HepG2 (cell line): ENCODE measurements around the gene STX1B. TPM values are rescaled to one million over a fixed set of nuclear protein-coding genes. Genes with fewer than 3 reads are reported as not detected.

Source experiments
- AGO1 ChIP-seq: fragments of 200-400 bp; formaldehyde crosslinking; IDR thresholded peaks from 2 replicates; pipeline ENCODE4 v1.6.1; 2017; ENCODE audit warnings: mild to moderate bottlenecking, low read depth, low read length, moderate library complexity; ENCODE audit not compliant: poor library complexity, severe bottlenecking
- ARHGAP35 ChIP-seq: sonication (generic); formaldehyde crosslinking; IDR thresholded peaks from 2 replicates; pipeline ENCODE4 v1.9.0; 2022; ENCODE audit warnings: mild to moderate bottlenecking, inconsistent platforms, moderate library complexity, missing genetic modification reagents, borderline replicate concordance
- BCL6 ChIP-seq: IDR thresholded peaks from 2 replicates; pipeline ENCODE4 v1.6.1; 2016; ENCODE audit warnings: missing genetic modification reagents, missing compliant biosample characterization
- DR1 ChIP-seq: sonication (generic); formaldehyde crosslinking; IDR thresholded peaks from 2 replicates; pipeline ENCODE4 v1.8.0; 2021; ENCODE audit warnings: mild to moderate bottlenecking, missing genetic modification reagents, inconsistent platforms
- FIP1L1 ChIP-seq: fragments of 200-400 bp; formaldehyde crosslinking; IDR thresholded peaks from 2 replicates; pipeline ENCODE4 v1.6.1; 2018; ENCODE audit warnings: low read depth, mild to moderate bottlenecking, low read length, moderate library complexity, borderline replicate concordance; ENCODE audit not compliant: insufficient read depth
- NFKBIZ ChIP-seq: IDR thresholded peaks from 2 replicates; pipeline ENCODE4 v1.6.1; 2018; ENCODE audit warnings: missing genetic modification reagents, missing compliant biosample characterization
- NPAS2 ChIP-seq: sonication (generic); formaldehyde crosslinking; IDR thresholded peaks from 2 replicates; pipeline ENCODE4 v1.8.0; 2022; ENCODE audit warnings: mild to moderate bottlenecking, missing genetic modification reagents, borderline replicate concordance
- POLR2AphosphoS2 ChIP-seq: IDR thresholded peaks from 2 replicates; pipeline ENCODE4 v1.6.1; 2011; ENCODE audit warnings: low read depth, low read length, improper control_type of control experiment
- SMYD3 ChIP-seq: sonication (generic); formaldehyde crosslinking; IDR thresholded peaks from 2 replicates; pipeline ENCODE4 v1.8.1; 2023; ENCODE audit warnings: mild to moderate bottlenecking, missing genetic modification reagents
- TERF1 ChIP-seq: sonication (generic); formaldehyde crosslinking; IDR thresholded peaks from 2 replicates; pipeline ENCODE4 v1.8.0; 2022; ENCODE audit warnings: mild to moderate bottlenecking, missing genetic modification reagents, moderate library complexity
- TFDP1 ChIP-seq: IDR thresholded peaks from 2 replicates; pipeline ENCODE4 v1.6.1; 2016; ENCODE audit warnings: missing compliant biosample characterization, missing genetic modification reagents, borderline replicate concordance
- TOE1 ChIP-seq: sonication (generic); formaldehyde crosslinking; IDR thresholded peaks from 2 replicates; pipeline ENCODE4 v1.4.0; 2020; ENCODE audit warnings: mild to moderate bottlenecking, missing genetic modification reagents
- ZMYM2 ChIP-seq: sonication (generic); formaldehyde crosslinking; IDR thresholded peaks from 2 replicates; pipeline ENCODE4 v1.8.0; 2022; ENCODE audit warnings: mild to moderate bottlenecking, missing genetic modification reagents
- ZNF333 ChIP-seq: sonication (generic); formaldehyde crosslinking; IDR thresholded peaks from 2 replicates; pipeline ENCODE4 v1.4.0; 2020; ENCODE audit warnings: mild to moderate bottlenecking, missing genetic modification reagents, borderline replicate concordance
- ZNF512B ChIP-seq: sonication (generic); formaldehyde crosslinking; IDR thresholded peaks from 2 replicates; pipeline ENCODE4 v1.5.1; 2020; ENCODE audit warnings: missing genetic modification reagents, mild to moderate bottlenecking, borderline replicate concordance
- ZNF549 ChIP-seq: sonication (generic); formaldehyde crosslinking; IDR thresholded peaks from 2 replicates; pipeline ENCODE4 v1.5.0; 2020; ENCODE audit warnings: missing genetic modification reagents
- ZNF672 ChIP-seq: sonication (generic); formaldehyde crosslinking; IDR thresholded peaks from 2 replicates; pipeline ENCODE4 v1.8.1; 2022; ENCODE audit warnings: missing genetic modification reagents
- polyA plus RNA-seq, 8 experiments: library from polyadenylated mRNA; depleted of rRNA in 3 of 8; stranded (reverse) in 7 of 8; unstranded in 1 of 8; fragments of >200 nt; fragmentation: Illumina TruSeq in 4 of 8; extraction: Trizol in 4 of 8; gene quantifications; 2 replicates each; pipeline versions ENCODE4 v1.2.1 to v1.2.3, GENCODE V29; 2011 to 2016; ENCODE audit warnings: low read depth in 4 of 8, missing spikeins in 1 of 8, mixed read lengths in 1 of 8; ENCODE audit not compliant: insufficient read depth in 1 of 8
- total RNA-seq, 5 experiments: library from RNA; depleted of rRNA; stranded (reverse); fragments of >200 nt; fragmentation: Illumina TruSeq; extraction: Trizol; gene quantifications; 2 replicates each; pipeline ENCODE4 v1.2.3, GENCODE V29; 2016; ENCODE audit warnings: low read depth in 1 of 5
- TF ChIP-seq, protein P1 (sequence below): sonication (generic); formaldehyde crosslinking; IDR thresholded peaks from 2 replicates; pipeline ENCODE4 v1.5.0; 2020; ENCODE audit warnings: mild to moderate bottlenecking, missing genetic modification reagents

Gene STX1B
- total and polyA plus RNA-seq, 2 of the 13 experiments (the other 11 are each of a cell fraction or from before 2014, with no cell fraction given): 2.1 to 3.0 TPM

DNA sequence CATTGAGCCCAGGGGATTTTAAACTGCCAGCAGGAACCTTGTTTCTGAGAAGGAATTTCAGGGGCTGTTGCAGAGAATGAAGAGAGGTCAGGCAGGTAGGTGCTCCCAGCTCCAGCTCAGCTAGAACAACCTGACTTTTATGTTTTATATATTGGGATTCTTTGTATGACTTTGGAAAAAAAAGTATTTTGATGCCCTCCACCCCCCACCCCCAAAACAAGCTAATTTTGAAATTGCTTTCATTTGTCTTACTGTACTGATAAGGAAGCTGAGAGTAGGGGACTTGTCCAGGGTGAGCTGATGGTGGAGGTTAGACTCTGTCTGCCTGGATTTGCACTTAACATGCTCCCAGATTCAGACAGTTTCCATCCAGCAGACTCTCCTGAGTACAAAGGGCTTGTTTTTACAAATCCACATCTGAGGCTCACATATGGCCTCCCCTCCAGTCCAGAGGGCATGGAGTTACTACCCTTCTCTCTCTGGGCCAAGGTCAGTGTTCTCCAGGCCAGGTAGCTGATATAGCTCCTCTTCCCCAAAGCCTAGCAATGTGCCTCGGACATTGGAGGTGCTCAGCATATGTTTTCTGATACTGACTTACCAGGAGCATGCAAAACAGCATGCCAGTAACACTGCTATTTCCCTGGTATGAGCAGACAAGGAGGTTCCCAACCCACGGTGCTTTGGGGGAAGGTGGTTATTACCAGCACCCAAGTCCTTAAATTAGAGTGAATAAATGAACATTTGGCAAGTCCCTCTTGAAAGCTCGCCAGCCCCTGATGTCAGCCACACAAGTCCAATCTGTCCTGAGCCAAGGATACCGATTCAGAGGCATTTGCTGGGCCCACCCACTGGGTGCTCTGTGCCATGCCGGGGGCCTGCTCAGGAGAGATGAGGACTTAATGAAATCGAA lies 11.3 kb downstream of the STX1B start (continued):
- no peak for TF ChIP-seq AGO1
- TF ChIP-seq ARHGAP35 (CRISPR knock-in tag): no peak
- TF ChIP-seq TFDP1 (CRISPR knock-in tag): no peak
- no peak for TF ChIP-seq TERF1 (CRISPR knock-in tag)
- peak; percentile 81 for TF ChIP-seq ZMYM2
- no peak for TF ChIP-seq DR1 (CRISPR knock-in tag)
- TF ChIP-seq ZNF672 (CRISPR knock-in tag): no peak
- TF ChIP-seq FIP1L1: no peak
- no peak for TF ChIP-seq ZNF549 (CRISPR knock-in tag)
- TF ChIP-seq, protein P1, sequence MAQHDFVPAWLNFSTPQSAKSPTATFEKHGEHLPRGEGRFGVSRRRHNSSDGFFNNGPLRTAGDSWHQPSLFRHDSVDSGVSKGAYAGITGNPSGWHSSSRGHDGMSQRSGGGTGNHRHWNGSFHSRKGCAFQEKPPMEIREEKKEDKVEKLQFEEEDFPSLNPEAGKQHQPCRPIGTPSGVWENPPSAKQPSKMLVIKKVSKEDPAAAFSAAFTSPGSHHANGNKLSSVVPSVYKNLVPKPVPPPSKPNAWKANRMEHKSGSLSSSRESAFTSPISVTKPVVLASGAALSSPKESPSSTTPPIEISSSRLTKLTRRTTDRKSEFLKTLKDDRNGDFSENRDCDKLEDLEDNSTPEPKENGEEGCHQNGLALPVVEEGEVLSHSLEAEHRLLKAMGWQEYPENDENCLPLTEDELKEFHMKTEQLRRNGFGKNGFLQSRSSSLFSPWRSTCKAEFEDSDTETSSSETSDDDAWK: no peak
- no peak for TF ChIP-seq NFKBIZ (CRISPR knock-in tag)
- no peak; the same call in 1 of the 2 replicates for TF ChIP-seq TOE1 (CRISPR knock-in tag)
- no peak for TF ChIP-seq POLR2AphosphoS2
- no peak for TF ChIP-seq NPAS2
- peak; percentile 53 for TF ChIP-seq BCL6 (CRISPR knock-in tag)
- peak; percentile 81; the same call in 1 of the 2 replicates for TF ChIP-seq ZNF333
- no peak for TF ChIP-seq ZNF512B
- peak; percentile 11; the same call in 1 of the 2 replicates for TF ChIP-seq SMYD3 (CRISPR knock-in tag)
